WTC11 (cell line): ENCODE data around the gene NDUFS6.

Source experiments
- NFE2L1 ChIP-seq: sonication (generic); formaldehyde crosslinking; IDR thresholded peaks from 2 replicates; pipeline ENCODE4 v1.8.1; 2023; ENCODE audit warnings: missing genetic modification reagents
- TF ChIP-seq, protein P1 (sequence below): sonication (generic); formaldehyde crosslinking; IDR thresholded peaks from 2 replicates; pipeline ENCODE4 v1.8.1; 2022; ENCODE audit warnings: mild to moderate bottlenecking, moderate library complexity, missing genetic modification reagents
- TF ChIP-seq, protein P2 (sequence below): sonication (generic); formaldehyde crosslinking; IDR thresholded peaks from 2 replicates; pipeline ENCODE4 v1.8.1; 2023; ENCODE audit warnings: mild to moderate bottlenecking, missing genetic modification reagents
- TF ChIP-seq, protein P3 (sequence below): sonication (generic); formaldehyde crosslinking; conservative IDR thresholded peaks from 2 replicates; pipeline ENCODE4 v1.8.1; 2023; ENCODE audit warnings: mild to moderate bottlenecking, low read depth, missing genetic modification reagents, moderate library complexity
- TF ChIP-seq, protein P4 (sequence below): sonication (generic); formaldehyde crosslinking; IDR thresholded peaks from 2 replicates; pipeline ENCODE4 v1.8.1; 2023; ENCODE audit warnings: mild to moderate bottlenecking, missing genetic modification reagents, moderate library complexity
- TF ChIP-seq, protein P5 (sequence below): sonication (generic); formaldehyde crosslinking; IDR thresholded peaks from 2 replicates; pipeline ENCODE4 v1.8.1; 2022; ENCODE audit warnings: mild to moderate bottlenecking, missing genetic modification reagents, moderate library complexity, borderline replicate concordance
- TF ChIP-seq, protein P6 (sequence below): fragments of 200-600 bp; IDR thresholded peaks from 2 replicates; pipeline ENCODE4 v1.8.0; 2022; ENCODE audit warnings: antibody characterized with exemption

DNA sequence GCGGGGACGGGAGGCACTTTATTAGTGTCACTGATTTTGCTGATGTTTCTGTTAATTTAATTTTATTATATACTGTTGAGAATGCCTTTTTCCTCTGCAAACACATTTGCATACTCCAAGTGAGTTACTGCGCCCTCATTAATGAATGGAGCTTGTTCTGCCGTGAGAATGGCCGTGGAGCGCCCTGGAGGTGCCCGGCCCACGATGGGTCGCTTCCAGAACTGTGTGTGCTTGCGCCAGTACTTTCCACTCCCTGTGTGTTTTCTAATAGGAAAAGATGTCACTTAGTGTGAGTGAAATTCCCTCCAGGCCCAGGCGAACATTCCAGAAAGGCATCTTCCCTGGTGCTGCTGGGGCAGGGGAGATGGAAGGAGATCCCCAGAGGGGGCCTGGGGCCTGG lies 30.1 kb downstream of the NDUFS6 start:
- TF ChIP-seq, protein P1, sequence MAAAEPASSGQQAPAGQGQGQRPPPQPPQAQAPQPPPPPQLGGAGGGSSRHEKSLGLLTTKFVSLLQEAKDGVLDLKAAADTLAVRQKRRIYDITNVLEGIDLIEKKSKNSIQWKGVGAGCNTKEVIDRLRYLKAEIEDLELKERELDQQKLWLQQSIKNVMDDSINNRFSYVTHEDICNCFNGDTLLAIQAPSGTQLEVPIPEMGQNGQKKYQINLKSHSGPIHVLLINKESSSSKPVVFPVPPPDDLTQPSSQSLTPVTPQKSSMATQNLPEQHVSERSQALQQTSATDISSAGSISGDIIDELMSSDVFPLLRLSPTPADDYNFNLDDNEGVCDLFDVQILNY = no peak
- TF ChIP-seq, protein P2, sequence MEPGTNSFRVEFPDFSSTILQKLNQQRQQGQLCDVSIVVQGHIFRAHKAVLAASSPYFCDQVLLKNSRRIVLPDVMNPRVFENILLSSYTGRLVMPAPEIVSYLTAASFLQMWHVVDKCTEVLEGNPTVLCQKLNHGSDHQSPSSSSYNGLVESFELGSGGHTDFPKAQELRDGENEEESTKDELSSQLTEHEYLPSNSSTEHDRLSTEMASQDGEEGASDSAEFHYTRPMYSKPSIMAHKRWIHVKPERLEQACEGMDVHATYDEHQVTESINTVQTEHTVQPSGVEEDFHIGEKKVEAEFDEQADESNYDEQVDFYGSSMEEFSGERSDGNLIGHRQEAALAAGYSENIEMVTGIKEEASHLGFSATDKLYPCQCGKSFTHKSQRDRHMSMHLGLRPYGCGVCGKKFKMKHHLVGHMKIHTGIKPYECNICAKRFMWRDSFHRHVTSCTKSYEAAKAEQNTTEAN = no peak
- TF ChIP-seq, protein P3, sequence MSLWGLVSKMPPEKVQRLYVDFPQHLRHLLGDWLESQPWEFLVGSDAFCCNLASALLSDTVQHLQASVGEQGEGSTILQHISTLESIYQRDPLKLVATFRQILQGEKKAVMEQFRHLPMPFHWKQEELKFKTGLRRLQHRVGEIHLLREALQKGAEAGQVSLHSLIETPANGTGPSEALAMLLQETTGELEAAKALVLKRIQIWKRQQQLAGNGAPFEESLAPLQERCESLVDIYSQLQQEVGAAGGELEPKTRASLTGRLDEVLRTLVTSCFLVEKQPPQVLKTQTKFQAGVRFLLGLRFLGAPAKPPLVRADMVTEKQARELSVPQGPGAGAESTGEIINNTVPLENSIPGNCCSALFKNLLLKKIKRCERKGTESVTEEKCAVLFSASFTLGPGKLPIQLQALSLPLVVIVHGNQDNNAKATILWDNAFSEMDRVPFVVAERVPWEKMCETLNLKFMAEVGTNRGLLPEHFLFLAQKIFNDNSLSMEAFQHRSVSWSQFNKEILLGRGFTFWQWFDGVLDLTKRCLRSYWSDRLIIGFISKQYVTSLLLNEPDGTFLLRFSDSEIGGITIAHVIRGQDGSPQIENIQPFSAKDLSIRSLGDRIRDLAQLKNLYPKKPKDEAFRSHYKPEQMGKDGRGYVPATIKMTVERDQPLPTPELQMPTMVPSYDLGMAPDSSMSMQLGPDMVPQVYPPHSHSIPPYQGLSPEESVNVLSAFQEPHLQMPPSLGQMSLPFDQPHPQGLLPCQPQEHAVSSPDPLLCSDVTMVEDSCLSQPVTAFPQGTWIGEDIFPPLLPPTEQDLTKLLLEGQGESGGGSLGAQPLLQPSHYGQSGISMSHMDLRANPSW (CRISPR knock-in tag) = no peak
- TF ChIP-seq, protein P4, sequence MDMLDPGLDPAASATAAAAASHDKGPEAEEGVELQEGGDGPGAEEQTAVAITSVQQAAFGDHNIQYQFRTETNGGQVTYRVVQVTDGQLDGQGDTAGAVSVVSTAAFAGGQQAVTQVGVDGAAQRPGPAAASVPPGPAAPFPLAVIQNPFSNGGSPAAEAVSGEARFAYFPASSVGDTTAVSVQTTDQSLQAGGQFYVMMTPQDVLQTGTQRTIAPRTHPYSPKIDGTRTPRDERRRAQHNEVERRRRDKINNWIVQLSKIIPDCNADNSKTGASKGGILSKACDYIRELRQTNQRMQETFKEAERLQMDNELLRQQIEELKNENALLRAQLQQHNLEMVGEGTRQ (CRISPR knock-in tag) = no peak
- TF ChIP-seq, protein P5, sequence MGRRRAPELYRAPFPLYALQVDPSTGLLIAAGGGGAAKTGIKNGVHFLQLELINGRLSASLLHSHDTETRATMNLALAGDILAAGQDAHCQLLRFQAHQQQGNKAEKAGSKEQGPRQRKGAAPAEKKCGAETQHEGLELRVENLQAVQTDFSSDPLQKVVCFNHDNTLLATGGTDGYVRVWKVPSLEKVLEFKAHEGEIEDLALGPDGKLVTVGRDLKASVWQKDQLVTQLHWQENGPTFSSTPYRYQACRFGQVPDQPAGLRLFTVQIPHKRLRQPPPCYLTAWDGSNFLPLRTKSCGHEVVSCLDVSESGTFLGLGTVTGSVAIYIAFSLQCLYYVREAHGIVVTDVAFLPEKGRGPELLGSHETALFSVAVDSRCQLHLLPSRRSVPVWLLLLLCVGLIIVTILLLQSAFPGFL = no peak
- TF ChIP-seq, protein P6, sequence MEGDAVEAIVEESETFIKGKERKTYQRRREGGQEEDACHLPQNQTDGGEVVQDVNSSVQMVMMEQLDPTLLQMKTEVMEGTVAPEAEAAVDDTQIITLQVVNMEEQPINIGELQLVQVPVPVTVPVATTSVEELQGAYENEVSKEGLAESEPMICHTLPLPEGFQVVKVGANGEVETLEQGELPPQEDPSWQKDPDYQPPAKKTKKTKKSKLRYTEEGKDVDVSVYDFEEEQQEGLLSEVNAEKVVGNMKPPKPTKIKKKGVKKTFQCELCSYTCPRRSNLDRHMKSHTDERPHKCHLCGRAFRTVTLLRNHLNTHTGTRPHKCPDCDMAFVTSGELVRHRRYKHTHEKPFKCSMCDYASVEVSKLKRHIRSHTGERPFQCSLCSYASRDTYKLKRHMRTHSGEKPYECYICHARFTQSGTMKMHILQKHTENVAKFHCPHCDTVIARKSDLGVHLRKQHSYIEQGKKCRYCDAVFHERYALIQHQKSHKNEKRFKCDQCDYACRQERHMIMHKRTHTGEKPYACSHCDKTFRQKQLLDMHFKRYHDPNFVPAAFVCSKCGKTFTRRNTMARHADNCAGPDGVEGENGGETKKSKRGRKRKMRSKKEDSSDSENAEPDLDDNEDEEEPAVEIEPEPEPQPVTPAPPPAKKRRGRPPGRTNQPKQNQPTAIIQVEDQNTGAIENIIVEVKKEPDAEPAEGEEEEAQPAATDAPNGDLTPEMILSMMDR = no peak
- TF ChIP-seq NFE2L1 = no peak
